Neuronal stem cell (in vitro differentiated cells): ENCODE results near the gene PRDM1.

Experiments
- DNase-seq: peaks from one replicate; pipeline ENCODE4 v3.0.0-alpha.2; 2013; ENCODE audit warnings: low spot score
- H2AFZ ChIP-seq: one replicate; pipeline ENCODE4 v1.6.1; 2013; ENCODE audit warnings: mild to moderate bottlenecking, low read length, inconsistent platforms
- H2AK5ac ChIP-seq: 2 replicates; pipeline ENCODE4 v1.6.1; 2013; ENCODE audit warnings: low read depth, mild to moderate bottlenecking, inconsistent platforms, low read length, moderate library complexity, mixed read lengths
- H2BK120ac ChIP-seq: 2 replicates; pipeline ENCODE4 v1.6.1; 2013; ENCODE audit warnings: low read depth, mild to moderate bottlenecking, inconsistent platforms, low read length, moderate library complexity, mixed read lengths
- H2BK12ac ChIP-seq: one replicate; pipeline ENCODE4 v1.6.1; 2013; ENCODE audit warnings: low read length, inconsistent platforms
- H2BK15ac ChIP-seq: 2 replicates; pipeline ENCODE4 v1.6.1; 2013; ENCODE audit warnings: mild to moderate bottlenecking, low read length, inconsistent platforms, mixed read lengths
- H2BK5ac ChIP-seq: one replicate; pipeline ENCODE4 v1.6.1; 2013; ENCODE audit warnings: inconsistent platforms, mild to moderate bottlenecking, low read length, moderate library complexity
- H3K14ac ChIP-seq: one replicate; pipeline ENCODE4 v1.6.1; 2013; ENCODE audit warnings: low read length, inconsistent platforms
- H3K18ac ChIP-seq: 2 replicates; pipeline ENCODE4 v1.6.1; 2013; ENCODE audit warnings: low read length, inconsistent platforms
- H3K23ac ChIP-seq: 2 replicates; pipeline ENCODE4 v1.6.1; 2013; ENCODE audit warnings: low read depth, mild to moderate bottlenecking, mixed read lengths, low read length, inconsistent platforms; ENCODE audit not compliant: poor library complexity
- H3K27ac ChIP-seq: replicated peaks from 3 replicates; pipeline ENCODE4 v1.5.1; 2013; ENCODE audit warnings: low read length, inconsistent platforms
- H3K27me3 ChIP-seq, 3 experiments: 2 replicates each; pipeline ENCODE4 v1.6.1; 2013; ENCODE audit warnings: low read length in 3 of 3, mild to moderate bottlenecking in 2 of 3, inconsistent platforms in 1 of 3, low read depth in 1 of 3, mixed read lengths in 1 of 3, moderate library complexity in 1 of 3; ENCODE audit not compliant: control insufficient read depth in 3 of 3, insufficient read depth in 3 of 3
- H3K36me3 ChIP-seq, 2 donors: replicated peaks in 1 of 2; 2 replicates each; pipeline ENCODE4 v1.6.1; 2013; ENCODE audit warnings: low read length in 2 of 2; ENCODE audit not compliant: control insufficient read depth in 2 of 2, insufficient read depth in 2 of 2
- H3K4ac ChIP-seq: 2 replicates; pipeline ENCODE4 v1.6.1; 2013; ENCODE audit warnings: inconsistent platforms, mild to moderate bottlenecking, low read length, moderate library complexity
- H3K4me1 ChIP-seq, 2 donors: 1 replicate in 1 of 2; 2 replicates in 1 of 2; pipeline ENCODE4 v1.6.1; 2013; ENCODE audit warnings: low read length in 2 of 2, low read depth in 1 of 2; ENCODE audit not compliant: control insufficient read depth in 2 of 2, insufficient read depth in 1 of 2
- H3K4me2 ChIP-seq: one replicate; pipeline ENCODE4 v1.6.1; 2013; ENCODE audit warnings: mild to moderate bottlenecking, low read length, inconsistent platforms; ENCODE audit not compliant: insufficient read depth, poor library complexity, severe bottlenecking
- H3K4me3 ChIP-seq, 2 donors: 2 replicates each; pipeline ENCODE4 v1.5.1; 2013; ENCODE audit warnings: low read length in 2 of 2, mild to moderate bottlenecking in 2 of 2, inconsistent platforms in 1 of 2, moderate library complexity in 1 of 2
- H3K79me1 ChIP-seq: one replicate; pipeline ENCODE4 v1.6.1; 2013; ENCODE audit warnings: low read depth, mild to moderate bottlenecking, inconsistent platforms, low read length, moderate library complexity
- H3K9ac ChIP-seq: one replicate; pipeline ENCODE4 v1.6.1; 2013; ENCODE audit warnings: mild to moderate bottlenecking, low read depth, low read length, inconsistent platforms; ENCODE audit not compliant: poor library complexity
- H3K9me3 ChIP-seq, 2 donors: replicated peaks in 1 of 2; 2 replicates each; pipeline versions ENCODE3 to v1.6.1; 2013; ENCODE audit warnings: low read length in 2 of 2, mild to moderate bottlenecking in 2 of 2, inconsistent platforms in 1 of 2, low read depth in 1 of 2, mixed read lengths in 1 of 2, moderate library complexity in 1 of 2; ENCODE audit not compliant: control insufficient read depth in 2 of 2, insufficient read depth in 1 of 2
- H4K8ac ChIP-seq: one replicate; pipeline ENCODE4 v1.6.1; 2013; ENCODE audit warnings: low read depth, mild to moderate bottlenecking, inconsistent platforms, low read length, moderate library complexity
- H4K91ac ChIP-seq: one replicate; pipeline ENCODE4 v1.6.1; 2013; ENCODE audit warnings: low read length, low read depth, mild to moderate bottlenecking, inconsistent platforms; ENCODE audit not compliant: poor library complexity
- WGBS, 2 donors: extraction: QIAGEN DNeasy Blood & Tissue Kit; methylation state at CpG; one replicate each; pipeline ENCODE4 v1.1.7; 2013; ENCODE audit warnings: missing lambda C conversion rate in 2 of 2, mixed read lengths in 1 of 2; ENCODE audit not compliant: insufficient read length in 2 of 2, insufficient replicate concordance in 1 of 2; ENCODE audit errors: extremely low coverage in 2 of 2; 5-methylcytosine and 5-hydroxymethylcytosine counted together

The PRDM1 gene

DNA sequence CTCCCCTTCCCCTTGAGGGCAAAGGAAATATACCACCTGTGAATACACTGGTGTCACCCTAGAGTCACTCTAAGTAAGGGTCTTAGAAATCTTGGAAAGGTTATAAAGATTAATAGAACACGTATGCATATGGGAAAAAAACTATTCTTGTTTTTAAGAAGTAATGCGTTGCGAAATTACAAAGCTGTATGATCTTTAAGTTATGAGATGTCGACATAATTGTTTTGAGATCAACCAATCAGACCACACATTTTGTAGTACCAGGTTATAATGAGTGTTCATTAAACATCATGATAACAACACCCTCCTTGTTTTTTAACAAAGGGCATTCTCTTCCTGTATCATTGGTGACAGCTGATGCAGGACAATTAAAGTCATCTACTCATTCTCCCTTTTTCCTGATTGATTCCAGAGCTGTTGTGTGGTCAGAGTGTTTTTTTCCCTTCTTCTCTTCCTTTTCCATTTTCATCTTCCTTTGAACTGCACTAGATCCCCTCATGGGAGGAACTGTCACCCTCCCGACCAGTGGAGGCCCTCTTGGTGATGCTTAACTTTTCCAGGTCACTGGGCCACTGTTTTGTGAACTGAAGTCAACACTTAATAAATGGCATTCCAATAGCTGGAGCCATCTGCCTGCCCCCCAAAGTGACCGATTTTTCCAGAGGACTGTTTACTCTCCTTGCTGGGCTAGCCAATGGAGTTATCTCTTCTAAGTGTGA is 37.0 kb downstream of the PRDM1 start:
- H3K4me1 ChIP-seq: peaks cover 0 to 1% of the 10 kb centered on the region in 2 donors
- no peak overlapping the region for H3K18ac ChIP-seq
- no peak overlapping the region for H2BK12ac ChIP-seq
- no peak overlapping the region for H3K4me2 ChIP-seq
- H2BK15ac ChIP-seq: no peak overlapping the region
- H3K27ac ChIP-seq: no peak overlapping the region
- H2AFZ ChIP-seq: no peak overlapping the region
- no peak overlapping the region for H3K4me3 ChIP-seq
- no peak overlapping the region for H3K23ac ChIP-seq
- no peak overlapping the region for H3K9ac ChIP-seq
- no peaks in the 10 kb centered on the region for H3K9me3 ChIP-seq
- peaks cover 0 to 5% (median 0%) of the 10 kb centered on the region in 3 experiments for H3K27me3 ChIP-seq
- no peak overlapping the region for H4K91ac ChIP-seq
- no peak overlapping the region for H2BK120ac ChIP-seq
- H3K4ac ChIP-seq: no peak overlapping the region
- no peaks in the 10 kb centered on the region for H3K36me3 ChIP-seq
- H3K14ac ChIP-seq: no peak overlapping the region
- H2AK5ac ChIP-seq: no peak overlapping the region
- H3K79me1 ChIP-seq: no peaks in the 10 kb centered on the region
- DNase-seq: no peak
- no CpG with 5 or more reads among the region's 6 CpGs for WGBS, 2 donors
- no peak overlapping the region for H4K8ac ChIP-seq
- H2BK5ac ChIP-seq: no peak overlapping the region

GRCh38 chr6:106124015-106124414 is 37.9 kb downstream of the PRDM1 start:
- H3K4ac ChIP-seq: no peak overlapping the region
- peaks cover 0 to 1% of the 10 kb centered on the region in 2 donors for H3K4me1 ChIP-seq
- no peak overlapping the region for H3K4me2 ChIP-seq
- no CpG with 5 or more reads among the region's 4 CpGs for WGBS, 2 donors
- H4K8ac ChIP-seq: no peak overlapping the region
- no peak overlapping the region for H2AK5ac ChIP-seq
- no peak overlapping the region for H2BK12ac ChIP-seq
- no peak overlapping the region for H3K18ac ChIP-seq
- no peak overlapping the region for H3K23ac ChIP-seq
- H3K36me3 ChIP-seq: no peaks in the 10 kb centered on the region
- H3K9ac ChIP-seq: no peak overlapping the region
- no peak overlapping the region for H3K27ac ChIP-seq
- no peak overlapping the region for H2BK120ac ChIP-seq
- no peak overlapping the region for H3K4me3 ChIP-seq
- H2BK5ac ChIP-seq: no peak overlapping the region
- H3K9me3 ChIP-seq: no peaks in the 10 kb centered on the region
- no peak overlapping the region for H3K14ac ChIP-seq
- no peak for DNase-seq
- H2AFZ ChIP-seq: no peak overlapping the region
- H4K91ac ChIP-seq: no peak overlapping the region
- no peak overlapping the region for H2BK15ac ChIP-seq
- no peaks in the 10 kb centered on the region for H3K79me1 ChIP-seq
- peaks cover 0 to 7% (median 0%) of the 10 kb centered on the region in 3 experiments for H3K27me3 ChIP-seq

DNA sequence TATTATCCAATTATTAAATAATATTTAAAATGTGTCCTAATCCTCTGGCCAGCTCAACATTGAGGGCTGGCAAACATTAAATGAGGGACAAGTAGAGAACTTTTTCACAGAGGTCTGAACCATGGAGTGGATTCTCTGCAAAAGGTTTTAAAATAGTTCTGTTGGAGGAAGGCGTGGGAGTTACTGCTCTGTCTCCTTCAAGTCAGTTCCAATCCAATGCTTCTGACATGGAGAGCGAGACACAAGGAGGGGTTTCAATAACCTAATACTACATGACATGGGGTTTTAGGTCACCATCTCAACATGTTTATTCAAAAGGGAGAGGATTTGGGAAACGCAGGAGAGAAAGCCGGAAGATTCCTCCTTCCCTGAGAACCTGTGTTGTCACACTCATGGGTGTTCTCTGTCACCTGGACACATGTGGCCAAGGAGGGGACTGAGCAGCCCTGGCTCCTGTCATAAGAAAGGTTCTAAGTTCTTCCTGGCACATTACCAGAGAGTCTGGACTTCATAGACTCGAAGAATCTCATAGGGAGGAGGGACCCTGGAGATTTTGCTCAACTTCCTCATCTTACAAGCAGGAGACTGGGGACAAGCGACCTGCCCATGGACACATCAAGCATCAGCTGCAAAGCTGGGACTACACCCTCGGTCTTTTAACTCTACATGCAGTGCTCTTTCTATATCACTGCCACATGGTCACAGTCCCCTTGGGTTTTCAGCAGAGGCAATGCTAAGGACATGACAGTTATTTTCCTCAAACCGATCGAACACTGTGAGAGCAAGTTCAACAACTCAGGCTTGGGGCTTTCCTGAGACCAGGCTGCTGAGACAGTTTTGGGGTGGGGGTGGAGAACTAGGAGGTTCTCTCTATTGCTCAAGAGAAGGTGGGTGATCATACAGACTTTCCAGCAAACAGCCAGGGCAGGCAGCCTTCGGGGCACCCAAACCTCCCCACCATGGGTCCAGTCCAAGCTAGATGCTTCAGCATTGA is 38.6 kb downstream of the PRDM1 start:
- no peak overlapping the region for H3K4me3 ChIP-seq
- no peak overlapping the region for H3K27ac ChIP-seq
- no peak overlapping the region for H3K9ac ChIP-seq
- H4K91ac ChIP-seq: no peak overlapping the region
- H3K9me3 ChIP-seq: no peaks in the 10 kb centered on the region
- H2AK5ac ChIP-seq: no peak overlapping the region
- H3K4me2 ChIP-seq: no peak overlapping the region
- no peak overlapping the region for H3K23ac ChIP-seq
- no peak overlapping the region for H2BK120ac ChIP-seq
- H3K14ac ChIP-seq: no peak overlapping the region
- no peak overlapping the region for H2BK15ac ChIP-seq
- H4K8ac ChIP-seq: no peak overlapping the region
- H3K27me3 ChIP-seq: peaks cover 0 to 8% (median 0%) of the 10 kb centered on the region in 3 experiments
- no peak for DNase-seq
- H2AFZ ChIP-seq: no peak overlapping the region
- H3K4me1 ChIP-seq: peaks cover 0 to 1% of the 10 kb centered on the region in 2 donors
- WGBS, 2 donors: no CpG with 5 or more reads among the region's 10 CpGs
- no peaks in the 10 kb centered on the region for H3K79me1 ChIP-seq
- H2BK12ac ChIP-seq: no peak overlapping the region
- H3K4ac ChIP-seq: no peak overlapping the region
- H3K36me3 ChIP-seq: no peaks in the 10 kb centered on the region
- H3K18ac ChIP-seq: no peak overlapping the region
- H2BK5ac ChIP-seq: no peak overlapping the region

GRCh38 chr6:106125925-106126435 is 39.8 kb downstream of the PRDM1 start:
- H3K79me1 ChIP-seq: no peaks in the 10 kb centered on the region
- no peak overlapping the region for H2BK5ac ChIP-seq
- no peak overlapping the region for H3K4me3 ChIP-seq
- H3K4me1 ChIP-seq: peaks cover 0 to 1% of the 10 kb centered on the region in 2 donors
- no peak overlapping the region for H2BK120ac ChIP-seq
- no peak overlapping the region for H4K8ac ChIP-seq
- H3K4ac ChIP-seq: no peak overlapping the region
- no peaks in the 10 kb centered on the region for H3K36me3 ChIP-seq
- DNase-seq: no peak
- no peak overlapping the region for H3K14ac ChIP-seq
- H2BK12ac ChIP-seq: no peak overlapping the region
- no CpG with 5 or more reads among the region's 11 CpGs for WGBS, 2 donors
- H2AFZ ChIP-seq: no peak overlapping the region
- H3K9ac ChIP-seq: no peak overlapping the region
- H4K91ac ChIP-seq: no peak overlapping the region
- H3K23ac ChIP-seq: no peak overlapping the region
- no peak overlapping the region for H3K4me2 ChIP-seq
- H3K9me3 ChIP-seq: no peaks in the 10 kb centered on the region
- H3K27ac ChIP-seq: no peak overlapping the region
- H2AK5ac ChIP-seq: no peak overlapping the region
- H3K18ac ChIP-seq: no peak overlapping the region
- H2BK15ac ChIP-seq: no peak overlapping the region
- peaks cover 0 to 8% (median 0%) of the 10 kb centered on the region in 3 experiments for H3K27me3 ChIP-seq
